CD4-positive, CD25-positive, alpha-beta regulatory T cell (primary cell): ENCODE measurements around the gene AKAP1. TPM values are rescaled to one million over a fixed set of nuclear protein-coding genes. Genes with fewer than 3 reads are reported as not detected.

Experiments used
- ATAC-seq, 2 donors: fragments of 150-1000 bp; cut with Tn5 transposase; one replicate each; pipeline ENCODE4 v1.10.0; 2021; ENCODE audit warnings: low read depth in 2 of 2, moderate number of reproducible peaks in 2 of 2, moderate library complexity in 1 of 2
- DNase-seq, 3 donors: peaks; one replicate each; pipeline versions ENCODE4 v3.0.0 to v3.0.0-alpha.2; 2012 to 2022; ENCODE audit warnings: mixed read lengths in 1 of 3
- H3K27ac ChIP-seq: one replicate; pipeline ENCODE4 v1.7.0; 2013; ENCODE audit warnings: mild to moderate bottlenecking, low read length; ENCODE audit not compliant: insufficient read depth, poor library complexity, severe bottlenecking
- H3K27me3 ChIP-seq: one replicate; pipeline ENCODE4 v1.7.0; 2013; ENCODE audit warnings: low read length; ENCODE audit not compliant: control insufficient read depth, insufficient read depth
- H3K36me3 ChIP-seq: one replicate; pipeline ENCODE4 v1.7.0; 2013; ENCODE audit warnings: mild to moderate bottlenecking, low read length, moderate library complexity; ENCODE audit not compliant: control insufficient read depth, insufficient read depth
- H3K4me1 ChIP-seq: 2 replicates; pipeline ENCODE4 v1.7.0; 2013; ENCODE audit warnings: mild to moderate bottlenecking, low read length; ENCODE audit not compliant: insufficient read depth, control insufficient read depth, poor library complexity, severe bottlenecking
- H3K4me3 ChIP-seq: one replicate; pipeline ENCODE4 v1.7.0; 2013; ENCODE audit warnings: low read depth, mild to moderate bottlenecking, low read length, moderate library complexity
- H3K9me3 ChIP-seq, 2 experiments: 1 replicate in 1 of 2; 2 replicates in 1 of 2; pipeline ENCODE4 v1.7.0; 2013; ENCODE audit warnings: low read length in 2 of 2, mild to moderate bottlenecking in 1 of 2, moderate library complexity in 1 of 2; ENCODE audit not compliant: control insufficient read depth in 2 of 2
- H3K27ac Mint-ChIP-seq, 3 donors: one replicate each; pipeline ENCODE4 v1.8.0; 2020 to 2022; ENCODE audit warnings: mild to moderate bottlenecking in 3 of 3, mixed read lengths in 3 of 3, moderate library complexity in 2 of 3
- H3K27me3 Mint-ChIP-seq: one replicate; pipeline ENCODE4 v1.8.0; 2022; ENCODE audit warnings: mild to moderate bottlenecking, mixed read lengths
- H3K36me3 Mint-ChIP-seq: one replicate; pipeline ENCODE4 v1.8.0; 2020; ENCODE audit warnings: mixed read lengths
- H3K4me1 Mint-ChIP-seq, 4 donors: one replicate each; pipeline ENCODE4 v1.8.0; 2020 to 2022; ENCODE audit warnings: mixed read lengths in 4 of 4, mild to moderate bottlenecking in 1 of 4
- H3K4me3 Mint-ChIP-seq, 4 donors: one replicate each; pipeline ENCODE4 v1.8.0; 2020 to 2022; ENCODE audit warnings: mild to moderate bottlenecking in 4 of 4, mixed read lengths in 4 of 4, moderate library complexity in 3 of 4
- H3K9me3 Mint-ChIP-seq, 7 donors: one replicate each; pipeline ENCODE4 v1.8.0; 2020 to 2022; ENCODE audit warnings: mixed read lengths in 7 of 7, mild to moderate bottlenecking in 3 of 7, moderate library complexity in 2 of 7
- polyA plus RNA-seq, 4 donors: library from polyadenylated mRNA; unstranded; fragments of 300-500 nt; fragmentation: Illumina TruSeq; gene quantifications; one replicate each; pipeline ENCODE4 v1.2.3, GENCODE V29; 2021
- total RNA-seq: library from RNA; stranded (reverse); gene quantifications from one replicate; pipeline ENCODE4 v1.2.3, GENCODE V29; 2022

AKAP1 gene
- total and polyA plus RNA-seq, 5 donors from 2014 or later = 9.8 to 27.8 (median 16.6) TPM

DNA sequence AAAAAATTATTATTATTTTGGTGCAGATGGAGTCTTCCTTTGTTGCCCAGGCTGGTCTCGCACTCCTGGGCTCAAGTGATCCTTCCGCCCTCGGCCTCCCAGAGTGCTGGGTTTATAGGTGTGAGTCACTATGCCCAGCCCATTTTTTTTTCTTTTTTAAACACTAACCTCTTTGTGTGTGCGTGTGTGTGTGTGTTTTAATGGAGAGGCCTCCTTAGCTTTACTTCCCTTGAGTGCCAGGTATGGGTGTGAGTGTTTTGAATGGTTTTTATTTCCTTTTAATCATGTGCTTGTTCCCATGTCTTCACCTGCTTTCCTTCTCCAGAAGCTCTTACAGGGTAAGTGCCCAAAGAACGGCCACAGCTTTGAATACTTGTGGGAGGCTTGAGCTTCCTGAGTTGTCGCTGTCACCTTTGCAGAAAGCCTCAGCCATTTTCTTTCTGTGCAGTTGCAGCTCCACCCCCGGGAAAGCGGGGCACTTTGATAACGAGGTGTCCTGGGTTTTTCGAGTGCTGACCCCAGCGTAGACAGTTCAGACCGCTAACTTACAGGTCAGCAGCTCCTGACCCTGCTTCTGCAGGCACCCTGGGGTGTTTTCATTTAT is 22.6 kb downstream of the AKAP1 start:
- Histone ChIP-seq H3K27me3 (no peaks in the 10 kb centered on the region), H3K27ac (no peak overlapping the region), H3K36me3 (peaks cover 19% of the 10 kb centered on the region), H3K9me3 (no peaks in the 10 kb centered on the region), H3K4me1 (no peaks in the 10 kb centered on the region), H3K4me3 (no peak overlapping the region)
- Mint-ChIP-seq H3K9me3 (no peaks in the 10 kb centered on the region), H3K4me3 (no peak overlapping the region), H3K27me3 (no peaks in the 10 kb centered on the region), H3K36me3 (peaks cover 11% of the 10 kb centered on the region), H3K27ac (peak overlapping the region in 1 of 3 donors; percentile 17), H3K4me1 (peaks cover 0 to 14% (median 5%) of the 10 kb centered on the region in 4 donors)
- no peak for ATAC-seq
- DNase-seq = no peak

DNA sequence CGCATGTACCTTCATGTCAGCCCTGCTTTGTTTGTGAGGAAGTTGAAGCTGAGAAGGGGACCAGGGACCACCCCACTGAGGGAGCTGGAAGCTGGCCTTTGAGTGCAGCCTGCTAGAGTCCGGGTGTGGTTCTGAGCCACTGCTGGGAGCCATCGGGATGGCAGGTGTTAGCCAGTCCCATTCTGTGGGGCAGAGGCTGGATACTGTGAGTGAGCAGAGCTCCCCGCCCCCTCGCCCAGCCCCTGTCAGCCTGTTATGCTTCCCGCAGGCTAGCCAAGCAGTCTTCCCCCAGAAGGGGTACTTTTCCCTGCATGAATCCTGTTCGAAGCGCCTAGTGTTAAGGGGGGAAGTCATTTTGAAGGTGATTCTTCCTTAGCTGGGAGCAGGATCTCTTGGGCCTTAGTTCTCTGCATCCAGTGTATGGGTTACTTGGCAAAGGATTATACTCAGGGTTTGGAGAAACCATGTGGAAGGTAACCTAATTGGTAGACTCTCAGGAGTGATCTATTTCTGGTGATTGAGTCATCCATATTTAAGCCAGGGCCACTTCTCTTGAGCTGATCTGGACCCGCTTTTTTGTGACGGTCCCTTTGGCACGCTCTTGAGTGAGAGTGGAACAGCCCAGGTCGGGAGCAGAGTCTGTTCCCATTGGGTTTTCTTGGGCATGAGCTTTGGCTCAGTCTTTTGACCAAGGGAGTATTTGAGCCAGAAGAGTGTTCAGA is 23.8 kb downstream of the AKAP1 start:
- Histone ChIP-seq H3K27ac (no peak overlapping the region), H3K36me3 (peaks cover 19% of the 10 kb centered on the region), H3K9me3 (no peaks in the 10 kb centered on the region), H3K27me3 (no peaks in the 10 kb centered on the region), H3K4me3 (no peak overlapping the region), H3K4me1 (no peaks in the 10 kb centered on the region)
- peaks cover 15% of the 10 kb centered on the region for H3K36me3 Mint-ChIP-seq
- no peaks in the 10 kb centered on the region for H3K27me3 Mint-ChIP-seq
- H3K4me3 Mint-ChIP-seq = no peak overlapping the region
- H3K27ac Mint-ChIP-seq = peak overlapping the region in 1 of 3 donors; percentile 7
- ATAC-seq = no peak
- peaks cover 0 to 14% (median 5%) of the 10 kb centered on the region in 4 donors for H3K4me1 Mint-ChIP-seq
- DNase-seq = no peak
- H3K9me3 Mint-ChIP-seq = no peaks in the 10 kb centered on the region

- Mint-ChIP-seq H3K9me3 (no peaks in the 10 kb centered on the region), H3K4me1 (peaks cover 0 to 13% (median 2%) of the 10 kb centered on the region in 4 donors), H3K27ac (no peak overlapping the region), H3K27me3 (no peaks in the 10 kb centered on the region), H3K36me3 (peaks cover 19% of the 10 kb centered on the region), H3K4me3 (no peak overlapping the region)
- ATAC-seq = no peak
- Histone ChIP-seq H3K9me3 (no peaks in the 10 kb centered on the region), H3K4me3 (no peak overlapping the region), H3K27me3 (no peaks in the 10 kb centered on the region), H3K4me1 (no peaks in the 10 kb centered on the region), H3K27ac (no peak overlapping the region), H3K36me3 (peaks cover 21% of the 10 kb centered on the region)
- no peak for DNase-seq
These were observed 24.5 kb downstream of the AKAP1 start for GRCh38 chr17:57109393-57110151.

- Mint-ChIP-seq H3K4me3 (no peak overlapping the region), H3K9me3 (no peaks in the 10 kb centered on the region), H3K27me3 (no peaks in the 10 kb centered on the region), H3K36me3 (peaks cover 19% of the 10 kb centered on the region), H3K27ac (no peak overlapping the region), H3K4me1 (peaks cover 0 to 13% (median 2%) of the 10 kb centered on the region in 4 donors)
- no peaks in the 10 kb centered on the region for H3K9me3 ChIP-seq
- H3K4me1 ChIP-seq = no peaks in the 10 kb centered on the region
- H3K4me3 ChIP-seq = no peak overlapping the region
- H3K36me3 ChIP-seq = peaks cover 26% of the 10 kb centered on the region
- ATAC-seq (no peak), DNase-seq (no peak)
- no peaks in the 10 kb centered on the region for H3K27me3 ChIP-seq
- no peak overlapping the region for H3K27ac ChIP-seq
These were observed 25.1 kb downstream of the AKAP1 start for GRCh38 chr17:57110152-57110542.

DNA sequence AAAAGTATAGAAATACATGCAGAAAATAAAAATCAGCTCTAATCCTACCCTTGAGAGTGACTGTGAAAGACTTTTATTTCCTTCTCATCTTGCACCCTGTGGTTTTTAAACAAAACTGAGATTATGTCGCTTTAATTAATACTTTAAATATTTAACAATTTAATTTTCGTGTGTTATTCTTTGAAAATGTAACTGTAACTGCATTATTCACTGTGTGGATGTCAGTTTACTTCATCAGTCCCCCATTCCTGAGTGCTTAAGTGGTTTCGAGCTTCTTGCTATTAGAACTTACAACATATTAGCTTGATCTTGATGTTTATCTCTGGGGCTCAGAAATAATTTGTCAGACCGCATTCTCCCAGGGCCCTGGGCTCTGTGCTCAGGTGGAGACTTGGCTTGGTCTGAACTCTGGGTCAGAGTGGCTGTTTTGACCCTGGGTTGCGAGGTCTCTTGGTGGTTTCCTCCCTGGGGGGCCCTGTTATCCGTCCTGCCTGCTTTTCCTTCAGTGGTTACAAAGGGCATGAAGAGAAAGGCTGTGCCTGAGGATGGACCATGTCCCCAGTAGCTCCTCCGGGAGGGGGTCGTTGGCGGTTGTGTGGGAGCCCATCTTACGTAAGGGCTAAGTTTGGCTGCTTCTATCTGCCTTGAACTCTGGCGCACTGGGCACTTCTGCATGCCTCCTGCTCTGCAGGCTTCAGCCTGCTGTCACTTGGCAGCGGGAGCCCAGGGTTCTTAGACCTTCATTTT is 25.7 kb downstream of the AKAP1 start:
- ATAC-seq (no peak), DNase-seq (no peak)
- no peaks in the 10 kb centered on the region for H3K27me3 ChIP-seq
- peak overlapping the region in 2 of 3 donors; percentile 32 to 44 for H3K27ac Mint-ChIP-seq
- H3K4me3 Mint-ChIP-seq = no peak overlapping the region
- H3K36me3 Mint-ChIP-seq = peaks cover 19% of the 10 kb centered on the region
- H3K4me1 Mint-ChIP-seq = peaks cover 0 to 12% (median 2%) of the 10 kb centered on the region in 4 donors
- H3K36me3 ChIP-seq = peaks cover 26% of the 10 kb centered on the region
- H3K4me1 ChIP-seq = no peaks in the 10 kb centered on the region
- H3K27me3 Mint-ChIP-seq = no peaks in the 10 kb centered on the region
- no peak overlapping the region for H3K4me3 ChIP-seq
- no peaks in the 10 kb centered on the region for H3K9me3 ChIP-seq
- no peaks in the 10 kb centered on the region for H3K9me3 Mint-ChIP-seq
- H3K27ac ChIP-seq = no peak overlapping the region

DNA sequence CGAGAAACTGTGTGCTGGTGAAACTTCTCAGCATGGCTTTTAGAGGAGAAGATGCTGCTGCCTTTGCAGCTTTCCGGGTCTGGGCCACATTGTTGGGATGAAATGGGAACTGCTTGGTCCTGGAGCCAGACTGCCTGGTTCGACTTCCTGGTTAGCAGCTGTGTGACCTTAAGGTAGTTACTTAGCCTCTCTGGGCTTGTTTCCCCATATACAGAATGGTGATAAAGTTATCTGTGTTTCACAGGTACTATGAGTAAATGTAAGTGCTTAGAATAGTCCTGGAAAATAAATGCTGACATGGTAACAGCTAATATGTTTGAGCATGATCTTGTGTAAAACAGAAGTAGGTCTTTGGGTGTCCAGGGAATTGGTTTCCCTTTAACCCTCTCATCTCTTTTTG is 26.3 kb downstream of the AKAP1 start:
- Histone ChIP-seq H3K4me3 (no peak overlapping the region), H3K27me3 (no peaks in the 10 kb centered on the region), H3K36me3 (peaks cover 28% of the 10 kb centered on the region), H3K4me1 (no peaks in the 10 kb centered on the region), H3K9me3 (no peaks in the 10 kb centered on the region), H3K27ac (no peak overlapping the region)
- Mint-ChIP-seq H3K9me3 (no peaks in the 10 kb centered on the region), H3K36me3 (peaks cover 22% of the 10 kb centered on the region), H3K4me1 (peaks cover 0 to 9% (median 2%) of the 10 kb centered on the region in 4 donors), H3K4me3 (no peak overlapping the region), H3K27ac (peak overlapping the region in 1 of 3 donors; percentile 32), H3K27me3 (no peaks in the 10 kb centered on the region)
- no peak for ATAC-seq
- no peak for DNase-seq

GRCh38 chr17:57113011-57113410 is 28.0 kb downstream of the AKAP1 start:
- DNase-seq (no peak), ATAC-seq (no peak)
- H3K9me3 ChIP-seq = no peaks in the 10 kb centered on the region
- Mint-ChIP-seq H3K4me3 (no peak overlapping the region), H3K9me3 (no peaks in the 10 kb centered on the region), H3K4me1 (peaks cover 0 to 5% (median 2%) of the 10 kb centered on the region in 4 donors), H3K27me3 (no peaks in the 10 kb centered on the region), H3K36me3 (peaks cover 34% of the 10 kb centered on the region), H3K27ac (no peak overlapping the region)
- no peak overlapping the region for H3K27ac ChIP-seq
- peaks cover 38% of the 10 kb centered on the region for H3K36me3 ChIP-seq
- H3K4me3 ChIP-seq = no peak overlapping the region
- H3K4me1 ChIP-seq = no peaks in the 10 kb centered on the region
- H3K27me3 ChIP-seq = no peaks in the 10 kb centered on the region
